Muscle of leg (tissue), 11 donors: ENCODE data around the gene IZUMO1. TPM values are rescaled to one million over a fixed set of nuclear protein-coding genes. Genes with fewer than 3 reads are reported as not detected.

Experiments used
- DNase-seq: peaks from one replicate; pipeline ENCODE4 v3.0.0; 2013
- H3K27ac ChIP-seq: one replicate; pipeline ENCODE4 v1.5.1; 2013; ENCODE audit warnings: mild to moderate bottlenecking, low read length, control low read depth
- H3K27me3 ChIP-seq: one replicate; pipeline ENCODE4 v1.6.1; 2013; ENCODE audit warnings: low read length; ENCODE audit not compliant: control insufficient read depth, insufficient read depth
- H3K36me3 ChIP-seq: one replicate; pipeline ENCODE4 v1.6.1; 2013; ENCODE audit warnings: low read length; ENCODE audit not compliant: control insufficient read depth, insufficient read depth
- H3K4me1 ChIP-seq: one replicate; pipeline ENCODE4 v1.6.1; 2013; ENCODE audit warnings: low read length; ENCODE audit not compliant: control insufficient read depth, insufficient read depth
- H3K4me3 ChIP-seq: one replicate; pipeline ENCODE4 v1.5.1; 2013; ENCODE audit warnings: low read length, control low read depth
- H3K9me3 ChIP-seq: replicated peaks from 2 replicates; pipeline ENCODE4 v1.6.1; 2013; ENCODE audit warnings: low read depth, low read length; ENCODE audit not compliant: control insufficient read depth
- WGBS: methylation state at CpG from one replicate; pipeline ENCODE4 v1.1.5; 2013; ENCODE audit warnings: missing lambda C conversion rate; ENCODE audit not compliant: insufficient coverage; 5-methylcytosine and 5-hydroxymethylcytosine counted together
- polyA plus RNA-seq, 8 donors: library from polyadenylated mRNA; unstranded; fragments of 120-200 nt; gene quantifications; one replicate each; pipeline versions ENCODE4 v1.2.1 to v1.2.3, GENCODE V29; 2013; ENCODE audit warnings: inconsistent platforms in 1 of 8, low replicate concordance in 1 of 8; ENCODE audit not compliant: insufficient read length in 8 of 8, insufficient read depth in 1 of 8
- total RNA-seq: library from RNA; stranded (reverse); fragments of 120-200 nt; gene quantifications from one replicate; pipeline ENCODE4 v1.2.4, GENCODE V29; 2013

IZUMO1 gene
- total and polyA plus RNA-seq, 9 donors = 0.04 to 1.1 (median 0.76) TPM

GRCh38 chr19:48757741-48758144 is 11.0 kb upstream of the IZUMO1 start:
- no peak for DNase-seq
- no peaks in the 10 kb centered on the region for H3K9me3 ChIP-seq
- H3K4me3 ChIP-seq = no peak overlapping the region
- H3K36me3 ChIP-seq = no peaks in the 10 kb centered on the region
- H3K27me3 ChIP-seq = peaks cover 34% of the 10 kb centered on the region
- H3K4me1 ChIP-seq = peaks cover 10% of the 10 kb centered on the region
- 85% methylated on average over 13 of the region's 14 CpGs for WGBS
- H3K27ac ChIP-seq = no peak overlapping the region

DNA sequence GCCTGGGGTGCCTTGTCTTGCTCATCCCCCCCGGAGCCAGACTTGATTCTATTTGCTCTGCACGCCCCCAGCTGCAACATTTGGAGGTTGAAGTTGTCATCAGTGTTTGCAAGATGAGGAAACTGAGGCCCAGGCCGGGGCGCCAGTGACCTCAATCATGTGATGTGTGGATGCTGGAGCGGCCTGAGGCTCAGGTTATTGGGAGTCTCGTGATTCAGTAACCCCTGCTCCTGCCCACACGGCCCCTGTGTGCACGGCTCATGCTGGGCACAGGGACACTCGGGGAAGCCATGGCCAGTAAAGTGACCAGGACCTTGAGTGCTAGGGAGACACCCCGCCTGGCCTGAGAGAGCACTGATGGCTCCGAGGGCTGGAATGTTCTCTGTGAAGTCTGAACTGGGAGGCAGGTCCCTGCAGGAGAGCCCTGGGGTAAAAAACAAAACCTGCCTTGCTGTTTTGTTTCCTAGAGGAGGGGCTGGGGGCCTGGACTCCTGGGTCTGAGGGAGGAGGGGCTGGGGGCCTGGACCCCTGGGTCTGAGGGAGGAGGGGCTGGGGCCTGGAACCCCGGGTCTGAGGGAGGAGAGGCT is 10.5 kb upstream of the IZUMO1 start:
- DNase-seq = no peak
- 79% methylated on average over 12 of the region's 12 CpGs for WGBS
- Histone ChIP-seq H3K9me3 (no peaks in the 10 kb centered on the region), H3K4me1 (peaks cover 16% of the 10 kb centered on the region), H3K27me3 (peaks cover 35% of the 10 kb centered on the region), H3K36me3 (no peaks in the 10 kb centered on the region), H3K27ac (no peak overlapping the region), H3K4me3 (no peak overlapping the region)

DNA sequence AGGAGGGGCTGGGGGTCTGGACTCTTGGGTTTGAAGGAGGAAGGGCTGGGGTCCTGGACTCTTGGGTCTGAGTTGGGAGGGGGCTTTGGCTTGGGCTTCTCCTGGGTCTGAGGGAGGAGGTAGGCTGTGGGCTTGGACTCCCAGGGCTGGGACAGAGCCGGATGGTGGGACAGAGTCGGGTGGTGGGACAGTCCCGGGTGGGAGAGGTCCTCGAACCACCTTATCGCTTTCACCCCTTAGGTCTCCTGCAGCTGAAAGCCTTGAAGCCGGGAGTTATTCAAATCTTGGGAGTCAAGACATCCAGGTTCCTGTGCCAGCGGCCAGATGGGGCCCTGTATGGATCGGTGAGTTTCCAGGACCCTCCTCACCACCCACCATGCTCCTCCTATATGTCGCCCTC is 10.0 kb upstream of the IZUMO1 start:
- H3K4me3 ChIP-seq = no peak overlapping the region
- WGBS = 80% methylated on average over 2 of the region's 9 CpGs
- H3K27me3 ChIP-seq = peaks cover 37% of the 10 kb centered on the region
- DNase-seq = no peak
- H3K27ac ChIP-seq = no peak overlapping the region
- no peaks in the 10 kb centered on the region for H3K9me3 ChIP-seq
- no peaks in the 10 kb centered on the region for H3K36me3 ChIP-seq
- peaks cover 19% of the 10 kb centered on the region for H3K4me1 ChIP-seq

DNA sequence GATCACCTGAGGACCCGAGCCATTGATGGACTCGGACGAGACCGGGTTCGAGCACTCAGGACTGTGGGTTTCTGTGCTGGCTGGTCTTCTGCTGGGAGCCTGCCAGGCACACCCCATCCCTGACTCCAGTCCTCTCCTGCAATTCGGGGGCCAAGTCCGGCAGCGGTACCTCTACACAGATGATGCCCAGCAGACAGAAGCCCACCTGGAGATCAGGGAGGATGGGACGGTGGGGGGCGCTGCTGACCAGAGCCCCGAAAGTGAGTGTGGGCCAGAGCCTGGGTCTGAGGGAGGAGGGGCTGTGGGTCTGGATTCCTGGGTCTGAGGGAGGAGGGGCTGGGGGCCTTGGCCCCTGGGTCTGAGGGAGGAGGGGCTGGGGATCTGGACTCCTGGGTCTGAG is 9.5 kb upstream of the IZUMO1 start:
- 81% methylated on average over 6 of the region's 11 CpGs for WGBS
- Histone ChIP-seq H3K36me3 (no peaks in the 10 kb centered on the region), H3K9me3 (no peaks in the 10 kb centered on the region), H3K27me3 (peaks cover 41% of the 10 kb centered on the region), H3K4me3 (no peak overlapping the region), H3K4me1 (peaks cover 19% of the 10 kb centered on the region), H3K27ac (no peak overlapping the region)
- DNase-seq = no peak

DNA sequence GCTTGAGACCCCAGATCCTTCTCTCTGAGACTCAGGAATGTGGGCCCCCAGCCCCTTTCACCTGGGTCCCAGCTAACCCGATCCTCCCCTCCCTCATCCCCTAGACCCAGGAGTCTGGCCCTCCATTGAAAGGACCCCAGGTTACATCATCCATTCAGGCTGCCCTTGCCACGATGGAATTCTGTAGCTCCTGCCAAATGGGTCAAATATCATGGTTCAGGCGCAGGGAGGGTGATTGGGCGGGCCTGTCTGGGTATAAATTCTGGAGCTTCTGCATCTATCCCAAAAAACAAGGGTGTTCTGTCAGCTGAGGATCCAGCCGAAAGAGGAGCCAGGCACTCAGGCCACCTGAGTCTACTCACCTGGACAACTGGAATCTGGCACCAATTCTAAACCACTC is 9.1 kb upstream of the IZUMO1 start:
- H3K27ac ChIP-seq = no peak overlapping the region
- no peak overlapping the region for H3K4me3 ChIP-seq
- H3K27me3 ChIP-seq = peaks cover 42% of the 10 kb centered on the region
- peaks cover 16% of the 10 kb centered on the region for H3K4me1 ChIP-seq
- H3K36me3 ChIP-seq = no peaks in the 10 kb centered on the region
- DNase-seq = no peak
- WGBS = 72% methylated on average over 4 of the region's 5 CpGs
- H3K9me3 ChIP-seq = no peaks in the 10 kb centered on the region

GRCh38 chr19:48755084-48755641 is 8.5 kb upstream of the IZUMO1 start, which contains the start of gene FGF21:
FGF21 (plus strand) TSS chr19:48755524; CDS start chr19:48756237, 713 bp downstream.
- Histone ChIP-seq H3K27ac (no peak within 1 kb of the TSS), H3K4me1 (peaks cover 15% of the 10 kb centered on the region), H3K36me3 (no peaks in the 10 kb centered on the region), H3K4me3 (no peak within 1 kb of the TSS), H3K27me3 (peaks cover 45% of the 10 kb centered on the region), H3K9me3 (no peaks in the 10 kb centered on the region)
- no peak for DNase-seq
- 53% methylated on average over 3 of the region's 4 CpGs for WGBS

DNA sequence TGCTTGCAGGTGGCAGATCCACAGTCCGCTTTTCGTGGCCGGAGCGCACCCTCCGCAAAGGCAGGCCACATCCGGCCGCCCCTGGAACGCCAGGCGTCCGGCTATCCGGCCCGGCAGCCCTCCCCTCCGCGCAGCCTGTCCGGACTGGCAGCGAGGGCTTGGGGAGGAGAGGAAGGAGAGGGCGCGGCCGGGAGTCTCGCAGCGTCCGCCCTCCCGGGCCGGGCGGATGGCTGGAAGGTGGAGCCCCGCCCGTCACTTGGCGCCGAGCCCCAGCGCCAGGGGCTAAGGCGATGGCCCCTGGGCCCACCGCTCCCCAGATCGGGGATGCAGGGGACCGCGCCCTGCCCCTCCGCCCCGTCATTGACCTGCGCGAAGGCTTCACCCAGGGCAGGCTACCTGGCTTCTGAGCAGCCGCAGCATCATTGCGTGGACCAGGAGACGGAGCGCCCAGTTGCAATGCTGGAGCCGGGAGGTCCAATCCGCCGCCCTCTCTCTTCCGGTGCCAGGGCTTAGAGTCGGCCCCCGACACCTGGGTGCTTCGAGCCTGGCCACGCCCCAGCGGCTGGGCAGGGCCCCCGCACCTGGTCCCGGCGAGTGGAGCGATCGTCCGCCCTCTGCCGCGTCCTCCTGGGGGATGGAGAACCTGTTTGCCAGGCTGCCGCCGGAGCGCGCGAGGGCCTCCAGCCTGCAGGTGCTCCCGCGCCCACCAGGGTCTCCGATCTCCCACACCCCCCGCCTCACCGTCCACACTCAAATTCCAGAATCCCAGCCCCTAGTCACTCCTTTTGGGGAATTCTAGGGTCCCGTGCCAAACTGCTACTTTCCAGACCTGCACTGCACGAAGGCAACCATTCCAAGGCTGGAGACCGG is 6.0 kb upstream of the IZUMO1 start, which contains the start of gene FUT1:
Gene FUT1 (minus strand): TSS at position 146 of the 870 bp plus-strand sequence. CDS start 1,360 bp downstream, outside the sequence.
- peak within 1 kb of the TSS; percentile 25 for H3K4me3 ChIP-seq
- H3K27ac ChIP-seq = peak within 1 kb of the TSS; percentile 55
- peaks cover 15% of the 10 kb centered on the region for H3K4me1 ChIP-seq
- under 1% methylated on average over 71 of the region's 73 CpGs for WGBS
- peak; percentile 59 for DNase-seq
- no peaks in the 10 kb centered on the region for H3K36me3 ChIP-seq
- H3K27me3 ChIP-seq = peaks cover 56% of the 10 kb centered on the region
- no peaks in the 10 kb centered on the region for H3K9me3 ChIP-seq

DNA sequence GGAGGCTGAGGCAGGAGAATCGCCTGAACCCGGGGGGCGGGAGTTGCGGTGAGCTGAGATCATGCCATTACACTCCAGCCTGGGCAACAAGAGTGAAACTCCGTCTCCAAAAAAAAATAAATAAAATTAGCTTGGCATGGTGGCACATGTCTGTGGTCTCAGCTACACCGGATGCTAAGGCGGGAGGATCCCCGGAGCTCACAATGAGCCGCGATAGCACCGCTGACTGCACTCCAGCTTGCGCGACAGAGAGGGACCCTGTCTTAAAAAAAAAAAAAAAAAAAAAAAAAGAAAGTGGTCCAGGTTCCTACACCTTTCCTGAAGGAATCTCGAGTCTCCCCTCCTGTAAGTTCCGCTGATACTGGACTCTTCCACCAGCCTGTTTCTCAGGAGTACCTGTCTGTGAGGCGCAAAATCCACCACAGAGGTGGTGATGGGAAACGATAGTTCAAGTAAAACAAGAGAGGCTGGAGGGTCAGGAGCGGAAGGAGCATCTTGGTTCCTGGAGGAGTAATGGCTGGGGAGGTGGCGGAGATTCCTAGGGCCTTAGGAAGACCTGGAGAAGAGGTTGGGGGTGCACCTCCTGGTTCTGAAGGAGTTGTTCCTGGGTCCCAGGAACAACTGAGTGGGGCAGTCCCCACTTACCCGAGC is 5.3 kb upstream of the IZUMO1 start:
- H3K36me3 ChIP-seq = no peaks in the 10 kb centered on the region
- peaks cover 20% of the 10 kb centered on the region for H3K4me1 ChIP-seq
- peak overlapping the region; percentile 25 for H3K4me3 ChIP-seq
- no peak for DNase-seq
- H3K27ac ChIP-seq = peak overlapping the region; percentile 55
- no peaks in the 10 kb centered on the region for H3K9me3 ChIP-seq
- H3K27me3 ChIP-seq = peaks cover 57% of the 10 kb centered on the region
- 14% methylated on average over 6 of the region's 20 CpGs for WGBS

GRCh38 chr19:48750771-48751504 is 4.2 kb upstream of the IZUMO1 start:
- peaks cover 29% of the 10 kb centered on the region for H3K4me1 ChIP-seq
- no peak overlapping the region for H3K4me3 ChIP-seq
- H3K36me3 ChIP-seq = no peaks in the 10 kb centered on the region
- no peak overlapping the region for H3K27ac ChIP-seq
- no peak for DNase-seq
- no peaks in the 10 kb centered on the region for H3K9me3 ChIP-seq
- WGBS = 85% methylated on average over 29 of the region's 29 CpGs
- peaks cover 67% of the 10 kb centered on the region for H3K27me3 ChIP-seq
